Cardiac fibroblast (primary cell): Measurements from ENCODE around the gene UNC80.

Experiments used
- DNase-seq, 2 donors: peaks; one replicate each; pipeline versions ENCODE4 v3.0.0 to v3.0.0-alpha.2; 2010; ENCODE audit warnings: low read depth in 2 of 2
- H3K4me3 ChIP-seq, 2 donors: replicated peaks in 1 of 2; 1 replicate in 1 of 2; 2 replicates in 1 of 2; pipeline ENCODE4 v1.5.1; 2011; ENCODE audit warnings: low read depth in 2 of 2, low read length in 2 of 2, mild to moderate bottlenecking in 2 of 2, moderate library complexity in 1 of 2
- TF ChIP-seq, protein P1 (sequence below): IDR thresholded peaks from one replicate; pipeline ENCODE4 v1.5.1; 2011; ENCODE audit warnings: low read depth, mild to moderate bottlenecking, low read length, inconsistent platforms

UNC80 gene

DNA sequence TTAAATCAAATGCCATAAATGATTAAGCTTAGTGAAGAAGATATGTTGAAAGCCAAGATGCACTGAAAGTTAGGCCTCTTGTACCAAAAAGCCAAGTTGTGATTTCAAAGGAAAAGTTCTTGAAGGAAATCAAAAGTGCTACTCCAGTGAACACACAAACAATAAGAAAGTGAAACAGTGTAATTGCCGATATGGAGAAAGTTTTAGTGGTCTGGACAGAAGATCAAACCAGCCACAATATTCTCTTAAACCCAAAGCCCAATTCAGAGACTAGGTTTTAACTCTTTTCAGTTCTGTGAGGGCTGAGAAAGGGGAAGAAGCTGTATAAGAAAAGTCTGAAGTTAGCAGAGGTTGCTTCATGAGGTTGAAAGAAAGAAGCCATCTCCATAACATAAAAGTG lies 129.0 kb downstream of the UNC80 start:
- TF ChIP-seq, protein P1, sequence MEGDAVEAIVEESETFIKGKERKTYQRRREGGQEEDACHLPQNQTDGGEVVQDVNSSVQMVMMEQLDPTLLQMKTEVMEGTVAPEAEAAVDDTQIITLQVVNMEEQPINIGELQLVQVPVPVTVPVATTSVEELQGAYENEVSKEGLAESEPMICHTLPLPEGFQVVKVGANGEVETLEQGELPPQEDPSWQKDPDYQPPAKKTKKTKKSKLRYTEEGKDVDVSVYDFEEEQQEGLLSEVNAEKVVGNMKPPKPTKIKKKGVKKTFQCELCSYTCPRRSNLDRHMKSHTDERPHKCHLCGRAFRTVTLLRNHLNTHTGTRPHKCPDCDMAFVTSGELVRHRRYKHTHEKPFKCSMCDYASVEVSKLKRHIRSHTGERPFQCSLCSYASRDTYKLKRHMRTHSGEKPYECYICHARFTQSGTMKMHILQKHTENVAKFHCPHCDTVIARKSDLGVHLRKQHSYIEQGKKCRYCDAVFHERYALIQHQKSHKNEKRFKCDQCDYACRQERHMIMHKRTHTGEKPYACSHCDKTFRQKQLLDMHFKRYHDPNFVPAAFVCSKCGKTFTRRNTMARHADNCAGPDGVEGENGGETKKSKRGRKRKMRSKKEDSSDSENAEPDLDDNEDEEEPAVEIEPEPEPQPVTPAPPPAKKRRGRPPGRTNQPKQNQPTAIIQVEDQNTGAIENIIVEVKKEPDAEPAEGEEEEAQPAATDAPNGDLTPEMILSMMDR: no peak
- no peak for DNase-seq
- no peak overlapping the region for H3K4me3 ChIP-seq

- no peak overlapping the region for H3K4me3 ChIP-seq
- DNase-seq: no peak
- TF ChIP-seq, protein P1: no peak
Measured at GRCh38 chr2:209901172-209901571, 129.5 kb downstream of the UNC80 start.

DNA sequence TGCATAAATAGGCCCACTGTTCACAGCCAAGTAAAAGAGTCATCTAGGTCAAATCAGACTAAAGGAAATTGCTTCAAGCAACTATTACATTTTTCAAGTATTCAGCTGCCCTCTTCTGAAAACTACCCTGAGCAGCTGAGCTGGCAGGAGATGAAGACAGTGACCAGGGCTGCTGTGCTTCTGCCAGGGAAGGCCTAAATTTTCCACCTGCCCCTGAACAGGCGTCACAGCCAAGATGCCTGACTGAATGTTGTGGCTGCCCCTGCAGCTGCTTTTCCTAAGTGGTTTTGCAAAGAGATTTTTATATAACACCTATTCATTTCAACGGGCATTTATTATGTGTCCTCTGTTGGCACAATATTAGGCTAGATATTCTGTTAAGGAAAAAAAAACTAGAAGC lies 134.1 kb downstream of the UNC80 start:
- DNase-seq: no peak
- H3K4me3 ChIP-seq: no peak overlapping the region
- TF ChIP-seq, protein P1: no peak

DNA sequence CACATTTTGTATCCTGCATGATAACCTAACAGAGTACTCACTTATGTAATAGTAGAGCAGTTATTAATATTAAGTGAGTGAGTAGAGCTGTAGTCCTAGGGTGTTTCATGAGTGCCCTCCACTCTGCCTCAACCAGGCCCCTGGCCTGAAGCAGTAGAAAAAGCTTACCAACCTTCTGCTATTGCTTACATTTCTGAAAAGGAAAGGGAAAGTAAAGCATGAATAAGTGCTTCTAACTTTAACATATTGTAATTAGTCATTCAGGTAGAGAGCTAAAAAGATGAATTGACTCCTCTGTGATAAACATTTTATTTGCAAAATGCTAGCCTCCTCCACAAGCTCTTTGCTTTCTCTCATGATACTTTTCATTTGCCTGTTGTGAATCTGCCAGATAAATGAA lies 136.1 kb downstream of the UNC80 start:
- no peak overlapping the region for H3K4me3 ChIP-seq
- no peak for DNase-seq
- TF ChIP-seq, protein P1: no peak

- TF ChIP-seq, protein P1: no peak
- no peak for DNase-seq
- no peak overlapping the region for H3K4me3 ChIP-seq
Measured at GRCh38 chr2:209908511-209908910, 136.9 kb downstream of the UNC80 start.

- TF ChIP-seq, protein P1: no peak
- no peak for DNase-seq
Measured at GRCh38 chr2:209911486-209911885, 139.9 kb downstream of the UNC80 start.

GRCh38 chr2:209913786-209914345 lies 142.2 kb downstream of the UNC80 start:
- no peak overlapping the region for H3K4me3 ChIP-seq
- TF ChIP-seq, protein P1: no peak
- no peak for DNase-seq

More at GRCh38 chr2:209911486-209911885, 139.9 kb downstream of the UNC80 start:
- no peak overlapping the region for H3K4me3 ChIP-seq
